K562 (cell line): ENCODE data around the gene EML2. TPM values are rescaled to one million over a fixed set of nuclear protein-coding genes. Genes with fewer than 3 reads are reported as not detected.
A peak's percentile ranks its signal among the peaks of the same experiment; 100 is the strongest.

Source experiments
- BHLHE40 ChIP-seq: IDR thresholded peaks from 2 replicates; pipeline ENCODE4 v1.6.1; 2011; ENCODE audit warnings: low read length, improper control_type of control experiment
- CTBP1 ChIP-seq: fragments of 450-650 bp; IDR thresholded peaks from 2 replicates; pipeline ENCODE4 v1.6.1; 2016; ENCODE audit warnings: borderline replicate concordance
- E2F1 ChIP-seq: sonication (generic); formaldehyde crosslinking; IDR thresholded peaks from 2 replicates; pipeline ENCODE4 v1.8.1; 2023; ENCODE audit warnings: mild to moderate bottlenecking, missing genetic modification reagents, moderate library complexity
- E4F1 ChIP-seq: fragments of 250-450 bp; sonication (Bioruptor Pico); IDR thresholded peaks from 2 replicates; pipeline ENCODE4 v1.5.0; 2021; ENCODE audit warnings: mild to moderate bottlenecking, borderline replicate concordance
- GATAD2A ChIP-seq: fragments of 450-650 bp; IDR thresholded peaks from 2 replicates; pipeline ENCODE4 v1.6.1; 2017
- HDAC1 ChIP-seq, 2 experiments: fragments of 450-650 bp; IDR thresholded peaks; 2 replicates each; pipeline ENCODE4 v1.6.1; 2016 to 2017; ENCODE audit warnings: inconsistent platforms in 1 of 2, mild to moderate bottlenecking in 1 of 2, moderate library complexity in 1 of 2
- NRF1 ChIP-seq, 2 experiments: fragments of 450-650 bp; IDR thresholded peaks in 1 of 2; conservative IDR thresholded peaks in 1 of 2; 2 replicates each; pipeline ENCODE4 v1.6.1; 2014; ENCODE audit warnings: mild to moderate bottlenecking in 2 of 2
- PRDM10 ChIP-seq: fragments of 450-650 bp; IDR thresholded peaks from 2 replicates; pipeline ENCODE4 v1.6.1; 2018; ENCODE audit not compliant: partially characterized antibody
- RB1 ChIP-seq: fragments of 450-650 bp; IDR thresholded peaks from 2 replicates; pipeline ENCODE4 v1.6.1; 2017; ENCODE audit warnings: low read depth, mild to moderate bottlenecking
- SMAD1 ChIP-seq: fragments of 150-350 bp; IDR thresholded peaks from 2 replicates; pipeline ENCODE4 v1.6.1; 2014; ENCODE audit warnings: low read length, low read depth; ENCODE audit not compliant: partially characterized antibody
- STAG1 ChIP-seq: sonication (generic); formaldehyde crosslinking; IDR thresholded peaks from 2 replicates; pipeline ENCODE4 v1.5.0; 2020; ENCODE audit warnings: missing genetic modification reagents, borderline replicate concordance
- TAF7 ChIP-seq: fragments of 450-650 bp; IDR thresholded peaks from 2 replicates; pipeline ENCODE4 v1.6.1; 2016; ENCODE audit warnings: missing genetic modification characterization, missing compliant biosample characterization
- VEZF1 ChIP-seq: fragments of 200-800 bp; sonication (Bioruptor generic); IDR thresholded peaks from 2 replicates; pipeline ENCODE4 v1.6.1; 2017; ENCODE audit warnings: missing genetic modification characterization, missing compliant biosample characterization
- XRCC3 ChIP-seq: fragments of 450-650 bp; IDR thresholded peaks from 2 replicates; pipeline ENCODE4 v1.6.1; 2017; ENCODE audit warnings: mild to moderate bottlenecking, moderate library complexity
- ZNF740 ChIP-seq, 3 experiments: fragments of 200-800 bp in 1 of 3; sonication (Bioruptor generic) in 1 of 3; sonication (generic) in 1 of 3; formaldehyde crosslinking in 1 of 3; IDR thresholded peaks; 2 replicates each; pipeline versions ENCODE4 v1.6.1 to v1.8.0; 2016 to 2022; ENCODE audit warnings: mild to moderate bottlenecking in 2 of 3, missing compliant biosample characterization in 2 of 3, missing genetic modification characterization in 2 of 3, missing genetic modification reagents in 1 of 3
- ZNF780A ChIP-seq: fragments of 250-450 bp; sonication (Bioruptor Pico); IDR thresholded peaks from 2 replicates; pipeline ENCODE4 v1.5.0; 2021; ENCODE audit warnings: mild to moderate bottlenecking
- polyA plus RNA-seq, 8 experiments: library from polyadenylated mRNA; depleted of rRNA in 4 of 8; stranded (reverse) in 5 of 8; unstranded in 3 of 8; fragments of >200 nt; fragmentation: Nextera tagmentation in 2 of 8; fragmentation: Illumina TruSeq in 1 of 8; extraction: Ambion mirVana in 2 of 8; extraction: Trizol in 1 of 8; gene quantifications; 2 replicates each; pipeline versions ENCODE4 v1.2.1 to v1.2.3, GENCODE V29; 2011 to 2014; ENCODE audit warnings: inconsistent platforms in 1 of 8, missing spikeins in 1 of 8
- total RNA-seq, 7 experiments: library from RNA; depleted of rRNA in 6 of 7; stranded (reverse); fragments of >200 nt in 6 of 7; fragmentation: Illumina TruSeq in 2 of 7; extraction: Trizol in 2 of 7; gene quantifications; 2 replicates each; pipeline versions ENCODE4 v1.2.1 to v1.2.3, GENCODE V29; 2011 to 2021; ENCODE audit warnings: low replicate concordance in 1 of 7

Gene EML2
- total and polyA plus RNA-seq, 9 of the 15 experiments (the other 6 are each of a cell fraction or from before 2014, with no cell fraction given): 2.6 to 69.6 (median 24.8) TPM

GRCh38 chr19:45643024-45643926, 4.1 kb upstream of the EML2 start (continued):
- TF ChIP-seq PRDM10 (peak; percentile 12), VEZF1 (peak; percentile 73), HDAC1 (IDR thresholded peaks at IDR 0.05) (0 out of 4 replicates have a peak, but pooled peaks of 1 of the 2 experiments have one; percentile 26), TAF7 (no peak), CTBP1 (peak; percentile 43), RB1 (peak; percentile 61), ZNF740 (CRISPR knock-in tag; IDR thresholded peaks at IDR 0.05) (peak; percentile 54; the same call in 1 of the 2 replicates), ZNF740 (tag; IDR thresholded peaks at IDR 0.05) (0 out of 4 replicates have a peak, but pooled peaks of 1 of the 2 experiments have one; percentile 51), ZNF780A (no peak), BHLHE40 (peak; percentile 11; the same call in 1 of the 2 replicates), E2F1 (CRISPR knock-in tag) (peak; percentile 53; the same call in 1 of the 2 replicates), NRF1 (conservative IDR thresholded peaks at IDR 0.05 in 1 of 2, IDR thresholded peaks at IDR 0.05 in 1 of 2) (peak; percentile 33 to 63; a peak in 3 of 4 replicates), XRCC3 (no peak), GATAD2A (peak; percentile 46; the same call in 1 of the 2 replicates), SMAD1 (no peak), STAG1 (CRISPR knock-in tag) (peak; percentile 75; the same call in 1 of the 2 replicates), E4F1 (CRISPR knock-in tag) (no peak)
